ENCODE measurements around the gene URB2.
"Not testable (repeated sequence)": the region's sequence is repeated elsewhere in the genome, so short reads cannot be mapped to it uniquely, and the experiment has no call there.

URB2 gene

GRCh38 chr1:229696385-229696784, 70.3 kb downstream of the URB2 start:
- no peak for DNase-seq

DNA sequence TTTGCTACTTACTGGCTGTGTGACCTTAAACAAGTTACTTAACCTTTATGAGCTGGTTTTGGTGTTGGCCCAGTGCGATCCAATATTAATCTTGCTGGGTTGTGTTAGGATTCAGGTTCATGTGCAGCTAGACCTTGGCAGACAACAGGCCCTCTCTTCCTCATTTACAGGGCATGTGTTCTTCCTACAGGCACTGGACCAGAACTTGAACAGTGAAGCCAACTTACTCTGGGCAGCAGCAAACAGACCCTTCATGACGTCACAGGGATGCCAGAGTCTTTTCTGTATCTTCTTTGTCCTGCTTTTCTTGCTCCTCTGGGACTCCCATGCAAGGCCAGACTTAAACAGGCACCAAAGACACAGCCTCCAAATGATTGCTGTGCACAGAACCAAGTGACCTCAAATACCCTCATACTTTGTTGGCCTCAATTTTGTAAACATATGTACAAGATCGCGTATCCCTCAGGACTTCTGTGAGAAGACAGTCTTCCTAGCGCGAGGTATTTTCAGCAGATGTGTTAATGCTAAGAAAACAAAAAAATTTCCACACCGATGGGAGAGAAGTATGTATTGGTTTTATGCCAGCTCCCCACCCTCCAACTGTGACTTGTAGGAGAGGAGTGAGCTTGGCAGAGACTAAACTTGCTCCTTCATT, 73.7 kb downstream of the URB2 start:
- DNase-seq: no peak

- no peak for DNase-seq
These were observed 78.1 kb downstream of the URB2 start for GRCh38 chr1:229704157-229704556.

- DNase-seq: not testable (repeated sequence)
These were observed 79.1 kb downstream of the URB2 start for GRCh38 chr1:229705152-229705551.

DNA sequence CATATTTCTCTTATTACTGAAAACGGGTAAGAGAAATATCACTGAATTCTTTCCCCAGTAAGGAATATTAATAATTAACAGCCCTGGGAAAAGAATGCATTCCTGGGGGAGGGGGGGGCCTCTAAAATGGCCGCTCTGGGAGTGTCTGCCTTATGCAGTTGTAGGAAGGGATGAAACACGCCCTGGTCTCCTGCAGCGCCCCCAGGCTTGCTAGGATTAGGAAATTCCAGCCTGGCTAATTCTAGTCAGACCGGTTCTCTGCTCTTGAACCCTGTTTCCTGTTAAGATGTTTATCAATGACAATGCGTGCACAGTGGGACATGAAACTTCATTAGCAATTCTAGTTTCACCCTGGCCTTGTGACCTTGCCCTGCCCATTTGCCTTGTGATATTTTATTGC, 81.1 kb downstream of the URB2 start:
- DNase-seq: not testable (repeated sequence)

DNA sequence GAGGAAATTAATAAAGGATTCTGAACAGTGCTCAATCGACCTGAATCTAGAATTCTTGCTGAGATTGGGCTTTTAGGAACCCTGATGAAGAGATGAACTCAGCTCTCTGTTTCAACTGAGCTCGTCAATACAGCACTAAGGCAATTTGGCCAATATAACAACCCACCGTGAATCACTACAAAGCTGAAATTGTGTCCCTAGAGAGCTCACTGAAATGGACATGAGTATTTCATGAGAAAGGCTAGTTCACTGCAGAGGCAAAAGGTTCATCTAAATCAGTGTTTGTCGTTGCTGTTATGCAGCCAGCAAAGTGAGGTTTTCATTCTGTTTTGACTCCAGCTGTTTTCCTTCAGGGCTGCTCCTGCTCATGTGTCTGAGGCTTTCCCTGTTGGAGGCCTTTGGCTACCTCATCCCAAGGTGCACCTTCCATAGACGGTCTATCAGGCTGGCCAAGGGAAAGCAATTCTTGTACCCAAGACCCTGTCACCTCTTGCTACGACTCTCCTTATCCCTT, 83.5 kb downstream of the URB2 start:
- no peak for DNase-seq

All from CD4-positive, alpha-beta T cell treated with Interleukin-4 for 1 hour (primary cell).